Measurements from ENCODE around the gene C6orf47. TPM values are rescaled to one million over a fixed set of nuclear protein-coding genes. Genes with fewer than 3 reads are reported as not detected.

Gene C6orf47
- polyA plus RNA-seq, 2 of the 4 experiments (the other 2 are of a cell fraction): 6.0 to 13.6 TPM

GRCh38 chr6:31691078-31691463, 30.5 kb upstream of the C6orf47 start:
- Histone ChIP-seq H3K4me2 (no peak overlapping the region), H3K4me3 (no peak overlapping the region), H3K9me3 (no peaks in the 10 kb centered on the region), H3K27ac (no peak overlapping the region), H3K4me1 (no peaks in the 10 kb centered on the region; the same call in 2 of the 3 replicates)
- ATAC-seq (no peak), FAIRE-seq (no peak), DNase-seq (ENCODE audit: low read depth in 1 of 2, low spot score in 1 of 2) (no peak)
- TF ChIP-seq TFCP2L1 (CRISPR knock-in tag; IDR thresholded peaks at IDR 0.05) (no peak), USF2 (IDR thresholded peaks at IDR 0.05) (no peak)
- WGBS (ENCODE audit: missing lambda C conversion rate): 84% methylated on average over 6 of the region's 6 CpGs
- ChIA-PET POLR2A (no interaction called here), CTCF (interaction anchor here (1.2 to 2.9 kb wide), 3 partner anchors 11 to 172 kb away, joined by 4 to 11 read pairs (median 4); partner anchors contain the start of genes LY6G5B, LY6G5C and NEU1)

- Histone ChIP-seq H3K4me2 (no peak overlapping the region), H3K4me1 (no peaks in the 10 kb centered on the region; the same call in 2 of the 3 replicates), H3K4me3 (no peak overlapping the region), H3K9me3 (no peaks in the 10 kb centered on the region), H3K27ac (no peak overlapping the region)
- no peak for DNase-seq (ENCODE audit: low read depth in 1 of 2, low spot score in 1 of 2)
- peak in 1 of 2 experiments; percentile 29; a peak in 2 of 6 replicates for ATAC-seq
- TF ChIP-seq PBX3 (IDR thresholded peaks at IDR 0.05): no peak
- no peak for TF ChIP-seq ZC3H11A (IDR thresholded peaks at IDR 0.05)
- TF ChIP-seq HMGXB4 (CRISPR knock-in tag; IDR thresholded peaks at IDR 0.05; ENCODE audit: borderline replicate concordance): no peak
- TF ChIP-seq HDAC2 (IDR thresholded peaks at IDR 0.05): no peak
- no peak for TF ChIP-seq PHF8 (IDR thresholded peaks at IDR 0.05; ENCODE audit: borderline replicate concordance, low read depth)
- TF ChIP-seq CBX2 (IDR thresholded peaks at IDR 0.05; ENCODE audit: borderline replicate concordance, low read depth): no peak
- no peak for TF ChIP-seq SMC3 (IDR thresholded peaks at IDR 0.05)
- no peak for TF ChIP-seq SREBF2 (IDR thresholded peaks at IDR 0.05)
- TF ChIP-seq HOXA7 (CRISPR knock-in tag; IDR thresholded peaks at IDR 0.05): no peak
- no peak for FAIRE-seq
- ChIA-PET CTCF (interaction anchor here (0.6 to 2.9 kb wide), 6 partner anchors 9 to 173 kb away, joined by 3 to 11 read pairs (median 4); partner anchors contain the start of genes LY6G5B, LY6G5C and NEU1), POLR2A (no interaction called here)
- WGBS (ENCODE audit: missing lambda C conversion rate): 59% methylated on average over 9 of the region's 10 CpGs
Observed at GRCh38 chr6:31690231-31691077, 29.9 kb upstream of the C6orf47 start.

- Histone ChIP-seq H3K4me2 (no peak overlapping the region), H3K27ac (no peak overlapping the region), H3K9me3 (no peaks in the 10 kb centered on the region), H3K4me1 (no peaks in the 10 kb centered on the region; the same call in 2 of the 3 replicates), H3K4me3 (no peak overlapping the region)
- peak in 1 of 2 experiments; percentile 70; a peak in 3 of 6 replicates for ATAC-seq
- TF ChIP-seq POLR2AphosphoS2 (conservative IDR thresholded peaks at IDR 0.05; ENCODE audit: low read length) (no peak), CTCF (IDR thresholded peaks at IDR 0.05) (peak; percentile 18; the same call in 1 of the 3 replicates)
- 87% methylated on average over 9 of the region's 11 CpGs for WGBS (ENCODE audit: missing lambda C conversion rate)
- POLR2A ChIA-PET: no interaction called here
- DNase-seq (ENCODE audit: low read depth in 1 of 2, low spot score in 1 of 2): no peak
- CTCF ChIA-PET: interaction anchor here (0.6 to 2.5 kb wide), 6 partner anchors 8 to 140 kb away, joined by 3 to 9 read pairs (median 4); partner anchors contain the start of genes ABHD16A, LY6G5B and LY6G5C
- FAIRE-seq: no peak
Observed at GRCh38 chr6:31689249-31690110, 28.9 kb upstream of the C6orf47 start.

Data from A549 (cell line).